ENCODE data around the gene ZNF774.
A peak's percentile ranks its signal among the peaks of the same experiment; 100 is the strongest.
"Not testable (repeated sequence)": the region's sequence is repeated elsewhere in the genome, so short reads cannot be mapped to it uniquely, and the experiment has no call there.

Gene ZNF774

DNA sequence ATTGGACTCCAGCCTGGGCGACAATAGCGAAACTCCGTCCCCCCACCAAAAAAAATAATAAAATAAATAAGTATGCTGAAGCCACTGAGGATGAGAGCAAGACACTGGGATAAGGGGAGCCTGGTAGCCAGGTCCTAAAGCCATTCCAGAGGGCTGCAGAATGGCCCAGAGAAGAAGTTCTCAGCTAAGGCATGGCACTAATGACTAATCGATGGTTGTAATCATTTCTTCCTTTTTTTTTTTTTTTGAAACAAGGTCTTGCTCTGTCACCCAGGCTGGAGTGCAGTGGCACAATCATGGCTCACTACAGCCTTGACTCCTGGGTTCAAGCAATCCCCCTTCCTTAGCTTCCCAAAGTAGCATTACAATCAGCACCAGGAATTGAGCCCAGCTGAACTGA is 25.6 kb upstream of the ZNF774 start:
- no peak for DNase-seq (ENCODE audit: low spot score in 2 of 2)
- Histone ChIP-seq H3K4me1 (peaks cover 5% of the 10 kb centered on the region), H3K9me3 (no peaks in the 10 kb centered on the region), H3K27me3 (ENCODE audit: low read depth) (no peaks in the 10 kb centered on the region), H3K36me3 (replicated peaks) (no peaks in the 10 kb centered on the region), H3K4me3 (no peak overlapping the region)
- in situ Hi-C loops (cut with MboI; ENCODE audit: low sequenced_read_pairs) = loop anchor here (10.0 kb wide), 1 partner anchor 558 kb away; the partner anchor contains the start of gene FES

DNA sequence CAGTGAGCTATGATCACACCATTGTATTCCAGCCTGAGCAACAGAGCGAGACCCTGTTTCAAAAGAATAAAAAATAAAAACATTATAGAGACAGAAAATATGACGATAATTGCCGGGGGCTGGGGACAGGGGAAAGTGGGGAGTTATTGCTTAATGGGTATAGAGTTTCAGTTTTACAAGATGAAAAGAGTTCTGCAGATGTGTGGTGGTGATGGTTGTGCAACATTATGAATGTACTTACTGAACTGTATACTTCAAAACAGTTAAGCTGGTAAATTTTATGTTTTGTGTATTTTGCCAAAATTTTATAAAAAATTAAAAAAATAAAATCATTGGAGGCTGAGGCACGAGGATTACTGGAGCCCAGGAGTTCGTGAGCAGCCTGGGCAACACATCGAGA is 24.8 kb upstream of the ZNF774 start:
- in situ Hi-C loops (cut with MboI; ENCODE audit: low sequenced_read_pairs) = loop anchor here (10.0 kb wide), 1 partner anchor 557 kb away; the partner anchor contains the start of gene FES
- no peaks in the 10 kb centered on the region for H3K36me3 ChIP-seq (replicated peaks)
- peaks cover 5% of the 10 kb centered on the region for H3K4me1 ChIP-seq
- no peaks in the 10 kb centered on the region for H3K27me3 ChIP-seq (ENCODE audit: low read depth)
- no peaks in the 10 kb centered on the region for H3K9me3 ChIP-seq
- DNase-seq (ENCODE audit: low spot score in 2 of 2) = no peak
- H3K4me3 ChIP-seq = no peak overlapping the region

DNA sequence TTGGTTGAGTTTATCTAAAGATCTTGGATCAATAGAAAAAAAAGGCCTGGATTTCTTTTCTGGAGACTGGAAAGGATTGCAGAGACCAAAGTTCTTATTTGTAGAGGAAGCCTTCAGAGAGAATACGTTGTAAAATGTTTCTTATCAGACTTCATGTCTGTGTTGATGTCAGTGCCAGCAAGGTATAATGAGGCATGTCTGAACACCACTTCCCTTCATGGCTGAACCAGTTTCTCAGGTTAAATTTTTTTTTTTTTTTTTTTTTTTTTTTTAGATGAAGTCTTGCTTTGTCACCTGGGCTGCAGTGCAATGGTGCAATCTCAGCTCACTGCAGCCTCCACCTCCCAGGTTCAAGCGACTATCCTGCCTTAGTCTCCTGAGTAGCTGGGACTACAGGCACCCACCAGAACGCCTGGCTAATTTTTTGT is 17.8 kb upstream of the ZNF774 start:
- H3K36me3 ChIP-seq (replicated peaks) = no peaks in the 10 kb centered on the region
- H3K27me3 ChIP-seq (ENCODE audit: low read depth) = no peaks in the 10 kb centered on the region
- no peak for DNase-seq (ENCODE audit: low spot score in 2 of 2)
- H3K4me3 ChIP-seq = no peak overlapping the region
- no peaks in the 10 kb centered on the region for H3K9me3 ChIP-seq
- no peaks in the 10 kb centered on the region for H3K4me1 ChIP-seq
- in situ Hi-C loops (cut with MboI; ENCODE audit: low sequenced_read_pairs) = no loop called here

DNA sequence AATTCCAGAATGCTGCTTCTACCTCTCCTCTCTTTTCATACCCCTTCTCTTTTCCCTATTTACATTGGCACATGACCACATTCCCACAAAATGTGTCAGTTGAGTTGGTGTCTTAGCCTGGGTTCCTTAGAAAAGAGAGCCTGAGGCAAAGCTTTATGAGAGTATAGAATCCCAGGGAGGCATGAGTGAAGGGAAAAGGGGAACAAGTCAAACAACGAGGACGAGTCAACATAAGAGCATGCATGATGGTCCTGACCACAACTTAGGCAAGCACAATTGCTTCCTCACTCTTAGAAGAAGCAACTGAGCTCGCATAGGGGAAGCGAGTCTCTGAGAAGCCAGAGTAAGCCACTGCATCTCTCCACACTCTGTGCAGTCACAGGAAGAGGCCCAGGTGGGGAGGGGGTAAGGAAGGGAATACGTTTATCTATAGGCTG is 15.4 kb upstream of the ZNF774 start:
- no peaks in the 10 kb centered on the region for H3K36me3 ChIP-seq (replicated peaks)
- DNase-seq (ENCODE audit: low spot score in 2 of 2) = peak in 1 of 2 experiments; percentile 18
- H3K9me3 ChIP-seq = no peaks in the 10 kb centered on the region
- no peaks in the 10 kb centered on the region for H3K27me3 ChIP-seq (ENCODE audit: low read depth)
- H3K4me1 ChIP-seq = no peaks in the 10 kb centered on the region
- H3K4me3 ChIP-seq = no peak overlapping the region
- in situ Hi-C loops (cut with MboI; ENCODE audit: low sequenced_read_pairs) = no loop called here

DNA sequence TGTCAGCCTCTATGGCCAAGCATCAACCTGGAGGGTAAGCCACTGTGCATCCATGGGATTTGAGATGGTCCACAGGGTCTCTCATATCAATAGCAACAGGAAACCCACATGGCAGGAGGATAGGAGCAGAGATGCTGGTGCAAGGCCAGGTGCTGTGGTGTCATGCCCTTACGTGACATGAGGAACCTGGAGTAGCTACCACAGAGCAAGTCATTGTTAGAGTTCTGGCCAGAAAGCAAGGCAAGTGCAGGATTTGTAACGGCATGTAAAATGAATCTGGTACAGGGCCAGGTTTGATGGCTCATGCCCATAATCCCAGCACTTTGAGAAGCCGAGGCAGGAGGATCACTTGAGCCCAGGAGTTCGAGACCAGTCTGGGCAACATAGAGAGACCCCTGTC is 14.8 kb upstream of the ZNF774 start:
- Histone ChIP-seq H3K27me3 (ENCODE audit: low read depth) (no peaks in the 10 kb centered on the region), H3K36me3 (replicated peaks) (no peaks in the 10 kb centered on the region), H3K4me3 (no peak overlapping the region), H3K4me1 (no peaks in the 10 kb centered on the region), H3K9me3 (no peaks in the 10 kb centered on the region)
- in situ Hi-C loops (cut with MboI; ENCODE audit: low sequenced_read_pairs) = no loop called here
- DNase-seq (ENCODE audit: low spot score in 2 of 2) = no peak

DNA sequence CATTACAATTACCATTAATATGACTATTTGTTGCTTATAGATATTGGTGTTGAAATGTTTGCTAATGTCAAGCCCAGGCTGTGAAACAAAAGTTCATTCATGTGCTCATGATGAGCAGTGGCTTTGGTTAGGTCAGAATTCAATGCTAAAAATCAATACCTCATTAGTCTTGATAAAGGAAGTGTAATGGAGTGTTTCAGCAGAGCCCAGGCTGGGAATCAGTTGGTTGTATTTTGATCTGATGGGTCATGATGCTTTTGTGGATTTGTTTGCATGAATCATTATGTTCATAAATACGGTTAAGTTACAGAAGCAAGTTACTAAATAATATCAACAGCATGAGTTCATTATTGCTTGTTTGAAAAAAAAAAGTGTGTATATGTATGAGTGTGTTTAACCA is 13.6 kb upstream of the ZNF774 start:
- Histone ChIP-seq H3K9me3 (no peaks in the 10 kb centered on the region), H3K27me3 (ENCODE audit: low read depth) (no peaks in the 10 kb centered on the region), H3K4me1 (no peaks in the 10 kb centered on the region), H3K4me3 (no peak overlapping the region), H3K36me3 (replicated peaks) (no peaks in the 10 kb centered on the region)
- in situ Hi-C loops (cut with MboI; ENCODE audit: low sequenced_read_pairs) = no loop called here
- no peak for DNase-seq (ENCODE audit: low spot score in 2 of 2)

DNA sequence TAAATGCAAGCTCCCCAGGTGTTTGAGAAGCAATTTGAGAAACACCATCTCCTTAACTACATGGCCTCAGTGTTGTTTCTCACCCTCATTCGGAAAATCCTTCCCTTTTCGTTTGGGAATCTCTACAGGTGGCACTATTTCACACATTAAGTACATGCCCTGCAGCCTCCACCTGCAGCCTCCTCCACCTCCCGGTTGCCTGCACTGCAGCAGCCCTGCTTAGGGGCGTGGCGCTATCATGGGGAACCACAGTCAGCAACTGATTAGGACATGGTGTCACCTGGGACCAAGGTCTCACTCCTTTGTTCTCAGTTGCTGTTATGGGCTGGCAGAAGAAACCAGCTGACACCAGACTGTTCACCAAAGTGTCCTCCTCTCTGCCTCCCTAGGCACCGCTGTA is 11.7 kb upstream of the ZNF774 start:
- Histone ChIP-seq H3K4me3 (no peak overlapping the region), H3K9me3 (no peaks in the 10 kb centered on the region), H3K4me1 (no peaks in the 10 kb centered on the region), H3K36me3 (replicated peaks) (no peaks in the 10 kb centered on the region), H3K27me3 (ENCODE audit: low read depth) (no peaks in the 10 kb centered on the region)
- in situ Hi-C loops (cut with MboI; ENCODE audit: low sequenced_read_pairs) = no loop called here
- DNase-seq (ENCODE audit: low spot score in 2 of 2) = peak in 1 of 2 experiments; percentile 14

DNA sequence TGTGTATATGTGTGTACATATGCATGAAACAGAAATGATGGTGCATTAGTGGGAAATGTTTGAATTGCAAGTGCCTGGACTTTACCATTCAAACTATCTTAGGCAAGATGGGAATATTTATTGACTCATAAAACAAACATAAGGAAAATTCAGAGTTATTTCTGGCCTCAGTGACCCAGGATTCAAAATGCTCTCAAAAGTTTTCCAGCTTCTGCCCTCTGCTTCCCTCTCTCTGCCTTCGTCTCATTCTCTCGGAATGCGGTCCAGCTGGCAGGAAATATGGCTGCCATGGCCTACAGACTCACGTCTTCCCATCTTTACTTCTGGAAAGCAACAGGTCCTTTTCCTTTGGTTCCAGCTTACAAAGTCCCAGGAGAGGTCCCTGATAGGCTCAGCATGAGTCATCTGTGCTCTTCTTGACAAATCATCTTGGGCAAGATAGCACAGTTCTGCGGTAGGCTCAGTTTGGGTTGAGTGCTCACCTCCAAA is 8.7 kb upstream of the ZNF774 start:
- Histone ChIP-seq H3K9me3 (no peaks in the 10 kb centered on the region), H3K4me1 (no peaks in the 10 kb centered on the region), H3K27me3 (ENCODE audit: low read depth) (no peaks in the 10 kb centered on the region), H3K36me3 (replicated peaks) (no peaks in the 10 kb centered on the region), H3K4me3 (no peak overlapping the region)
- in situ Hi-C loops (cut with MboI; ENCODE audit: low sequenced_read_pairs) = no loop called here
- DNase-seq (ENCODE audit: low spot score in 2 of 2) = no peak

DNA sequence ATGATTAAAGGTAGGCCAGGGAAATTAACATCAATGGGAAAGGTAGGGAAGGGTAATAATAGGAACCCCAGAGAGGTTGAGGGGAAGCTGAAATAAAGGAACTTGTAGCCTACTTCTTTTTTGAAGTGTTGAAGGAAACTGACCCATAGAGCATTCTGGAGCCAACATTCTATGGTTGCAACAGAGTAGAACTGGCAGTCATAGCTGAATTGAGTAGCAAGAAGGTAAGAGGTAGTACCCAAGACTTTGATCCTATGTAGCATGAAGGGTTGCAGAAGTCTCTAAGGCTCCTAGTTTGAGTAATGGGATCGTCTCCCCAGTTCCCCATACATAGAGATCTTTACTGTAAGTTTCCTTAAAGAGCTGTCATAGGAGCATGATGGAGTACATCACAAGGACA is 7.4 kb upstream of the ZNF774 start:
- no peaks in the 10 kb centered on the region for H3K4me1 ChIP-seq
- no peaks in the 10 kb centered on the region for H3K9me3 ChIP-seq
- in situ Hi-C loops (cut with MboI; ENCODE audit: low sequenced_read_pairs) = no loop called here
- no peak overlapping the region for H3K4me3 ChIP-seq
- no peaks in the 10 kb centered on the region for H3K27me3 ChIP-seq (ENCODE audit: low read depth)
- no peaks in the 10 kb centered on the region for H3K36me3 ChIP-seq (replicated peaks)
- no peak for DNase-seq (ENCODE audit: low spot score in 2 of 2)

DNA sequence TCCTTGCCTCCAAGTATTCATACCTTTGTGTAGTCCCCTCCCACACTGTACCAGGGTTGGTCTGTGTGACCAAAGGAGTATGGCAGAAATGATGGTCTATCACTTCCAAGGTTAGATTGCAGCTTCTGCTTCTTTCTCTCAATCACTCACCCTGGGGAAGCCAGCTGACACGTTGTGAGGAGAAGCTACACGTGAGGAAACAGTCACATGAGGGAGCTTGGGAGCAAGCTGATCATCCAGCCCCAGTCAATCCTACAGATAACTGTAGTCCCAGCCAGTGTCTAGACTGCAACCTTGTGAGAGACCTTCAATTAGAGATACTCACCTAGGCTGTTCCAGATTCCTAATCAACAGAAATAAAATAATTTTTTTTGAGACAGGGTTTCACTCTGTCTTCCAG is 6.2 kb upstream of the ZNF774 start:
- H3K4me1 ChIP-seq = no peaks in the 10 kb centered on the region
- no peaks in the 10 kb centered on the region for H3K27me3 ChIP-seq (ENCODE audit: low read depth)
- H3K4me3 ChIP-seq = no peak overlapping the region
- no peaks in the 10 kb centered on the region for H3K36me3 ChIP-seq (replicated peaks)
- H3K9me3 ChIP-seq = no peaks in the 10 kb centered on the region
- DNase-seq (ENCODE audit: low spot score in 2 of 2) = no peak
- in situ Hi-C loops (cut with MboI; ENCODE audit: low sequenced_read_pairs) = no loop called here

DNA sequence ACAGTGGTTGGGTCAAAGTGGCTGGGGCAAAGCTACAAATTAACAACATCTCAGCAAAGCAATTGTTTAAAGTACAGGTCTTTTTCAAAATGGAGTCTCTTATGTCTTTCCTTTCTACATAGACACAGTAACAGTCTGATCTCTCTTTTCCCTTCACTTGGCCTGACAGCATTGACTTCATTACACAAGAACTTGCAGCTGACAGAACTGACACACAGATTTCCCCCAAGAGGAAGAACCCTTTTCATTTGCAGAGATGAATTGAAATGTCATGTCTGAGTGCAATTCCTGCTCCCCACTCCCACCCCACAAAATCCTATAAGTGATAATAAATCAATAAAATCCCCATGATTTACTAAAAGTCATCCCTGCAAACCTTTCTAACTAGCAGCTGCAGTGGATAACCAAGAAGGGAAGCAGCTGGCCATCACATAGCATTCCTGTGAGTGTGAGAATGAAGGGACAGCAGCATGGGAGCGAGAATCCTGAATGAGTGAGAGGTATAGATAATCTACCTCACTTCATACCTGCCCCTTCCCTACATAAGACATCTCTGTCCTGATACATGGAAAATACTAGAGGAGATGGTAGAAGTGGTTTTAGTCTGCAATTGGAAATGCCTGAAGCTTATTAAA is 4.5 kb upstream of the ZNF774 start:
- H3K27me3 ChIP-seq (ENCODE audit: low read depth); H3K36me3 ChIP-seq (replicated peaks); DNase-seq (ENCODE audit: low spot score in 2 of 2); in situ Hi-C loops (cut with MboI; ENCODE audit: low sequenced_read_pairs); H3K9me3 ChIP-seq; H3K4me1 ChIP-seq; H3K4me3 ChIP-seq: not testable (repeated sequence)

DNA sequence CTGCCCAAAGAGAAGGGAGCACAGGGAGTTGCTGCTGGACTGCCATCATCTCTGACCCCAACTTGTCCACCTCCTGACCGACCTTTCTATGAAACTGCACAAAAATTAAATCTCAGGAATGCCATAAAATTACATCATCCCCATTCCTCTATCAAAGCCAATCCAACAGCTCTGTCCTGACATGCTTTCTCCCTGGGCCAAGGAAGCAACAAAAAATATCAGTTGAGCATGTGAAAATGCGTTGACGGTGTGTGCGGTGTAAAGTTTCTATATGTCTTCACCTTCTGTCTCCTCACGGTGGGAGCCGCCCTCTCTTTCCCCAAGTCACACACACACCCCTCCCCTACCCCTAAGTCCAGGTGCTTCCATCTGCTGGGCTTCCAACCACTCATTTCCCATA is 3.6 kb upstream of the ZNF774 start:
- DNase-seq (ENCODE audit: low spot score in 2 of 2) = no peak
- H3K9me3 ChIP-seq = no peaks in the 10 kb centered on the region
- in situ Hi-C loops (cut with MboI; ENCODE audit: low sequenced_read_pairs) = no loop called here
- no peak overlapping the region for H3K4me3 ChIP-seq
- H3K27me3 ChIP-seq (ENCODE audit: low read depth) = no peaks in the 10 kb centered on the region
- H3K4me1 ChIP-seq = no peaks in the 10 kb centered on the region; the same call in 1 of the 2 replicates
- no peaks in the 10 kb centered on the region for H3K36me3 ChIP-seq (replicated peaks)

DNA sequence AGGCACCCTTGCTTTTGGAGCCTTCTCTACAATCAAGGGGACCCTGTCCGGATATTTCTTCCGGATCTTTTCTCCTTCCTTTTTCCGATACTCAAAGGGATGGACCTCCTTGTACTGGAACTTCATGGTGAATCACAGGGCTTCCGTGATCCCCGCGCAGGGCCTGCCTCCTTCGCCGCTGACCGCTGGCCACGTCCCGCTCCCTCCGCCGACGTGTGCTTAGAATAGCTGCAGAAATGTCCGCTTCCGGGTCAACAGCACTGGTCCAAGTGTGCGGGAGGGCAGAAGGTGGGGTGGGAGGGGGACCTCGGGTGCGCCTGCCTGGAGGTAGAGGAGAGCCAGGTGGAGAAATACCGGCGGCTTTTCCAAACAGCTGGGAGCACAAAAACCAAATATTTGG is 3.0 kb upstream of the ZNF774 start:
- in situ Hi-C loops (cut with MboI; ENCODE audit: low sequenced_read_pairs) = no loop called here
- Histone ChIP-seq H3K4me3 (no peak overlapping the region), H3K27me3 (ENCODE audit: low read depth) (no peaks in the 10 kb centered on the region)

DNA sequence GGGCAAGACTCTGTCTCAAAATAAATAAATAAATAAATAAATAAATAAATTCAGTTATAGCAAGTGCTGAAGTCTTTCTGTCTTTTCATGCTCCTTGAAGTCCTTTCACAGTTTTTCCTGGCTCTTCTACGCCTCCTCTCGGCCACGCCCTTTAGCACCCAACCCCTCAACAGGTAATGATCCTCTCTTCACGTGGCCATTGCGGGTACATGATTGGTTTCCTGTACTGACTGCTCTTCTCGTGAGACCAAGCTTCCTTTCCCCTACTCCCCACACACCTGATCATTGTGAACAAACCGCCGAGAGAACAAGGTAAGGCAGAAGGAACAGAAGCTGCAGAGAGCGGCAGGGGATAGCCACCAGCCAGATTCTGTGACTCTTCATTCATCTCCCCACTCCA is 2.3 kb upstream of the ZNF774 start:
- H3K36me3 ChIP-seq (replicated peaks) = no peaks in the 10 kb centered on the region
- H3K4me3 ChIP-seq = no peak overlapping the region
- no peaks in the 10 kb centered on the region; the same call in 1 of the 2 replicates for H3K4me1 ChIP-seq
- no peak for DNase-seq (ENCODE audit: low spot score in 2 of 2)
- no peaks in the 10 kb centered on the region for H3K9me3 ChIP-seq
- no peaks in the 10 kb centered on the region for H3K27me3 ChIP-seq (ENCODE audit: low read depth)
- in situ Hi-C loops (cut with MboI; ENCODE audit: low sequenced_read_pairs) = no loop called here

More for the DNA sequence above, 3.0 kb upstream of the ZNF774 start:
- H3K4me1 ChIP-seq = no peaks in the 10 kb centered on the region; the same call in 1 of the 2 replicates
- no peaks in the 10 kb centered on the region for H3K36me3 ChIP-seq (replicated peaks)
- no peaks in the 10 kb centered on the region for H3K9me3 ChIP-seq
- DNase-seq (ENCODE audit: low spot score in 2 of 2) = no peak

Measured in HAP-1 (cell line).